Mucosa of descending colon (tissue), 3 donors: Measurements from ENCODE around the gene ADD1. TPM values are rescaled to one million over a fixed set of nuclear protein-coding genes. Genes with fewer than 3 reads are reported as not detected.

Source experiments
- ATAC-seq: fragments of 200-7000 bp; cut with Tn5 transposase; one replicate; pipeline ENCODE4 v1.9.1; 2020; ENCODE audit warnings: mild to moderate bottlenecking, moderate library complexity
- DNase-seq, 3 donors: peaks; one replicate each; pipeline ENCODE4 v3.0.0-alpha.2; 2020
- H3K36me3 ChIP-seq: fragments of 200-600 bp; one replicate; pipeline ENCODE4 v1.8.0; 2021; ENCODE audit warnings: low read depth, mild to moderate bottlenecking
- H3K4me1 ChIP-seq: fragments of 200-600 bp; one replicate; pipeline ENCODE4 v1.8.0; 2021; ENCODE audit warnings: low read depth, mild to moderate bottlenecking
- H3K4me3 ChIP-seq: fragments of 200-600 bp; one replicate; pipeline ENCODE4 v1.8.0; 2021; ENCODE audit warnings: mild to moderate bottlenecking
- H3K9me3 ChIP-seq: fragments of 200-600 bp; one replicate; pipeline ENCODE4 v1.8.0; 2021; ENCODE audit warnings: mild to moderate bottlenecking
- intact Hi-C, 2 donors: fragments of 100-400 bp; cut with DNase I in 1 of 2; cut with micrococcal nuclease in 1 of 2; formaldehyde crosslinking; loops; one replicate each; pipeline versions ENCODE4 v1.11.0 to v1.11.1; 2022; cut with DNase I, micrococcal nuclease
- total RNA-seq, 3 donors: library from RNA; stranded (reverse); fragmentation: NEBNext Ultra II Directional in 2 of 3; extraction: Animal tissue kit (Norgen Biotek cat#: 25700) in 2 of 3; gene quantifications; one replicate each; pipeline versions ENCODE4 v1.2.1 to v1.2.4, GENCODE V29; 2021 to 2023
- TF ChIP-seq, protein P1 (sequence below): fragments of 200-600 bp; IDR thresholded peaks from one replicate; pipeline ENCODE4 v1.8.0; 2022; ENCODE audit warnings: antibody characterized with exemption, mild to moderate bottlenecking
- donor health status: DM: no; HTN: no; CAD: no; lungs with moderate emphysema.
- donor health status: DM: no; HTN: no; CAD: no.
- donor health status: DM: no; HTN: yes; CAD: no.

The ADD1 gene
- total RNA-seq, 3 donors from 2014 or later, result 201 to 373 (median 261) TPM

- H3K4me3 ChIP-seq, result no peak overlapping the region
- H3K9me3 ChIP-seq, result no peaks in the 10 kb centered on the region
- no peak for DNase-seq
- intact Hi-C loops, result loop anchor here in 1 of 2 donors (10.0 kb wide), 1 partner anchor 77 kb away; no protein-coding TSS in a partner anchor
- TF ChIP-seq, protein P1, sequence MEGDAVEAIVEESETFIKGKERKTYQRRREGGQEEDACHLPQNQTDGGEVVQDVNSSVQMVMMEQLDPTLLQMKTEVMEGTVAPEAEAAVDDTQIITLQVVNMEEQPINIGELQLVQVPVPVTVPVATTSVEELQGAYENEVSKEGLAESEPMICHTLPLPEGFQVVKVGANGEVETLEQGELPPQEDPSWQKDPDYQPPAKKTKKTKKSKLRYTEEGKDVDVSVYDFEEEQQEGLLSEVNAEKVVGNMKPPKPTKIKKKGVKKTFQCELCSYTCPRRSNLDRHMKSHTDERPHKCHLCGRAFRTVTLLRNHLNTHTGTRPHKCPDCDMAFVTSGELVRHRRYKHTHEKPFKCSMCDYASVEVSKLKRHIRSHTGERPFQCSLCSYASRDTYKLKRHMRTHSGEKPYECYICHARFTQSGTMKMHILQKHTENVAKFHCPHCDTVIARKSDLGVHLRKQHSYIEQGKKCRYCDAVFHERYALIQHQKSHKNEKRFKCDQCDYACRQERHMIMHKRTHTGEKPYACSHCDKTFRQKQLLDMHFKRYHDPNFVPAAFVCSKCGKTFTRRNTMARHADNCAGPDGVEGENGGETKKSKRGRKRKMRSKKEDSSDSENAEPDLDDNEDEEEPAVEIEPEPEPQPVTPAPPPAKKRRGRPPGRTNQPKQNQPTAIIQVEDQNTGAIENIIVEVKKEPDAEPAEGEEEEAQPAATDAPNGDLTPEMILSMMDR, result no peak
- H3K36me3 ChIP-seq, result no peaks in the 10 kb centered on the region
- ATAC-seq, result peak; percentile 9
- peaks cover 81% of the 10 kb centered on the region for H3K4me1 ChIP-seq
These were observed 18.2 kb downstream of the ADD1 start for GRCh38 chr4:2861631-2862436.

DNA sequence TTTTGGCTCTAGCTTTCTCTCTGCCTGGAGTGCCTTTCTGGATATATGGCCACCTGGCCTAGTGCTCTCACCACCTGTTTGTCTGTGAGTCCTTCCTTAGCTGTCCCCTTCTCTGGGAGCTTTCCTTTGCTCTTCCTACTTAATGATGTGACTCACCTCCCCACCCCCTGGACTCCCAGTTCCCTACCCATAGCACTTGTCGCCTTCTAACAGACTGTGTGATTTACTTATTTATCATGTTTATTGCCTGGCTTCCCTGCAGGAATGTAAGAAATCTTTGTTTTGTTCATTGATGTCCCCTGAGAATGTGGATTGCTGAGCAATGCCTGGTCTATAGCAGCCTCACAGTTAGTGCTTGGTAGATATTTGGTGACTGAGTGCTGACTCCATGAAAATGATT is 18.9 kb downstream of the ADD1 start:
- TF ChIP-seq, protein P1, result no peak
- Histone ChIP-seq H3K36me3 (no peaks in the 10 kb centered on the region), H3K4me1 (peaks cover 82% of the 10 kb centered on the region), H3K9me3 (no peaks in the 10 kb centered on the region), H3K4me3 (no peak overlapping the region)
- ATAC-seq, result peak; percentile 61
- intact Hi-C loops, result loop anchor here in 1 of 2 donors (10.0 kb wide), 1 partner anchor 78 kb away; no protein-coding TSS in a partner anchor
- no peak for DNase-seq

DNA sequence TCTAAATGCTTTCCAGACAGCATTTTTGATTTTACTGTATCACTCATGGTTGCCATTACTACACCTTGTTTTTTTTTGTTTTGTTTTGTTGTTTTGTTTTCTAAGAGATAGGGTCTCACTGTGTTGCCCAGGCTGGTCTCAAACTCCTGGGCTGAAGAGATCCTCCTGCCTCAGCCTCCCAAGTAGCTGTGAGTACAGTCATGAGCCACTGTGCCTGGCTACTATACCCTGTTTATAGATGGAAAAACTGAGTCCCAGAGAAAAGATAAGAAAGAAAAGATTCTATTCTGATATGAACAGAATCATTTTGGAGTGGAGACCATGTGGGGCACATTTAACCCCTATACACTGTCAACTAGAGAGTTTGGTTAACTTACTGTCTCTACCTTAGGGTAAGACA is 20.0 kb downstream of the ADD1 start:
- H3K9me3 ChIP-seq, result no peaks in the 10 kb centered on the region
- H3K4me1 ChIP-seq, result peaks cover 75% of the 10 kb centered on the region
- H3K4me3 ChIP-seq, result no peak overlapping the region
- intact Hi-C loops, result loop anchor here in 1 of 2 donors (10.0 kb wide), 1 partner anchor 79 kb away; no protein-coding TSS in a partner anchor
- no peak for DNase-seq
- no peak for ATAC-seq
- TF ChIP-seq, protein P1, result no peak
- no peaks in the 10 kb centered on the region for H3K36me3 ChIP-seq

DNA sequence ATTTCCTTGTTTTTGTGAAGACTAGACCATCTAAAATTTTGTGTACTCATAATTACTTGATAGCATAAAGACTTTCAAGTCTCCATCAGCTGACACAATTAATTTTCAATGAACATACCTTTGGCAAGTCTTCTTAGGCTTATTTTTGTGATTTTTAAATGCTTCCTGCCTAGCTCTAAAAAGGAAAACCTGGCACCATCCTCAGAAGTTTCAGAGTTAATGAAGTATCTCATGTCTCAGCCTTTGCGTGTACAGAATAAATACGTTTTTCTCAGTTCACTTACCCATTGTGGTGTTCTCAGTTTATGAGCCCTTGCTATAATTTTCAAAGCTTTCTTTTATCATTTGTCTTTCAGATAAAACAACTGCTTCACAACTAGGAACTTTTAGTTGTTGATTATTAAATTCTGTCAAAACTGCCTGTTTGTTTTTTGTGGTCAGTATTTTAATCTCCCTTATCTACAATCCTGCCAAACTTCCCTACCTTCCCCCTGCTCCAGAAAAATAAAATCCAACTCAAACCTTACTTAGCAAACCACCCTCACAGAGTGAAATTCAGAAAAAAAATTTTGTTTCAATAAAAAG is 21.6 kb downstream of the ADD1 start:
- TF ChIP-seq, protein P1, result no peak
- intact Hi-C loops, result loop anchor here in 1 of 2 donors (10.0 kb wide), 1 partner anchor 80 kb away; no protein-coding TSS in a partner anchor
- no peaks in the 10 kb centered on the region for H3K9me3 ChIP-seq
- peaks cover 75% of the 10 kb centered on the region for H3K4me1 ChIP-seq
- ATAC-seq (no peak), DNase-seq (no peak)
- H3K36me3 ChIP-seq, result no peaks in the 10 kb centered on the region
- no peak overlapping the region for H3K4me3 ChIP-seq

GRCh38 chr4:2866160-2866861 is 22.7 kb downstream of the ADD1 start:
- peaks cover 69% of the 10 kb centered on the region for H3K4me1 ChIP-seq
- intact Hi-C loops, result loop anchor here in 1 of 2 donors (10.0 kb wide), 1 partner anchor 82 kb away; no protein-coding TSS in a partner anchor
- DNase-seq (no peak), ATAC-seq (no peak)
- no peaks in the 10 kb centered on the region for H3K9me3 ChIP-seq
- TF ChIP-seq, protein P1, result no peak
- no peak overlapping the region for H3K4me3 ChIP-seq
- no peaks in the 10 kb centered on the region for H3K36me3 ChIP-seq
